ENCODE data around the gene RAP1B.

DNA sequence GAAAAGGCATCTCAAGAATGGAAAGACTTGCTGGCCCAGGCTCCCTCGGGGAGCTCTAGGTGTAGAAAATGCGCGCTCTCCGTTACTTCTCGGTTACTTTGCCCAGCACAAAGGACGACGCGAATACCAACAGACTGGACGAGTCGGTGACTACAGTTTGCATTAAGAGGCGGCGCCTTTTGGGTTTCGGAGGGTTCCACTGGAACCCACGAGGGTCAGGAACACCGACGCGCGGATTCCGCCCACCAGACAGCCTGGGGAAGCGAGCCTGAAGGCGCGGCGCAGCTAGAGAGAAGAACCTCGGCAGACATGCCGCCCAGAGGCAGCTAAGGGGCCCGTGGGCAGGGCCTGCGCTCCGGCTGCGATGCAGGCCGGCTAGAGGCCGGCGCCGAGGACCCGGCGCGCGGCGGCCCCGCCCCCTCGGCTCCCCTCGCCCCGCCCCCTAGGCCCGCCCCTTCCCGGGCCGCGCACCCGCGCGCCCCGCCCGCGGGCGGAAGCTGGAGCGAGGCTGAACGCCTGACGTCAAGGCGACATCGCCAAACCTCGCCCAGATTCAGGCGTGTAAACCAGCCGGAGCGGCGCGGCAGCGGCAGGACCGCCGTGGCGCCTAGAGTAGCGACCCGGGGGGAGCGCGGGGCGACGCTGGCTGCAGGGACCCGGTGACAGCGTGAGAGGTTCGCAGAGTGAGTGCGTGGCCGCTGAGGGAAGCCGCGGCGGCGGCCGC, at the start of gene RAP1B:
- TF ChIP-seq REST (IDR thresholded peaks at IDR 0.05; ENCODE audit: insufficient read depth in 1 of 2, low read depth in 2 of 2, low read length in 2 of 2) (no peak), POLR2AphosphoS5 (IDR thresholded peaks at IDR 0.05; ENCODE audit: low read depth, low read length) (peak; percentile 85)
